Neuronal stem cell (in vitro differentiated cells): ENCODE measurements around the gene PANX1.
"Not testable (repeated sequence)": the region's sequence is repeated elsewhere in the genome, so short reads cannot be mapped to it uniquely, and the experiment has no call there.

ENCODE experiments used
- DNase-seq: peaks from one replicate; pipeline ENCODE4 v3.0.0-alpha.2; 2013; ENCODE audit warnings: low spot score
- H2AFZ ChIP-seq: one replicate; pipeline ENCODE4 v1.6.1; 2013; ENCODE audit warnings: mild to moderate bottlenecking, low read length, inconsistent platforms
- H2AK5ac ChIP-seq: 2 replicates; pipeline ENCODE4 v1.6.1; 2013; ENCODE audit warnings: low read depth, mild to moderate bottlenecking, inconsistent platforms, low read length, moderate library complexity, mixed read lengths
- H2BK120ac ChIP-seq: 2 replicates; pipeline ENCODE4 v1.6.1; 2013; ENCODE audit warnings: low read depth, mild to moderate bottlenecking, inconsistent platforms, low read length, moderate library complexity, mixed read lengths
- H2BK12ac ChIP-seq: one replicate; pipeline ENCODE4 v1.6.1; 2013; ENCODE audit warnings: low read length, inconsistent platforms
- H2BK15ac ChIP-seq: 2 replicates; pipeline ENCODE4 v1.6.1; 2013; ENCODE audit warnings: mild to moderate bottlenecking, low read length, inconsistent platforms, mixed read lengths
- H2BK5ac ChIP-seq: one replicate; pipeline ENCODE4 v1.6.1; 2013; ENCODE audit warnings: inconsistent platforms, mild to moderate bottlenecking, low read length, moderate library complexity
- H3K14ac ChIP-seq: one replicate; pipeline ENCODE4 v1.6.1; 2013; ENCODE audit warnings: low read length, inconsistent platforms
- H3K18ac ChIP-seq: 2 replicates; pipeline ENCODE4 v1.6.1; 2013; ENCODE audit warnings: low read length, inconsistent platforms
- H3K23ac ChIP-seq: 2 replicates; pipeline ENCODE4 v1.6.1; 2013; ENCODE audit warnings: low read depth, mild to moderate bottlenecking, mixed read lengths, low read length, inconsistent platforms; ENCODE audit not compliant: poor library complexity
- H3K27ac ChIP-seq: replicated peaks from 3 replicates; pipeline ENCODE4 v1.5.1; 2013; ENCODE audit warnings: low read length, inconsistent platforms
- H3K27me3 ChIP-seq, 3 experiments: 2 replicates each; pipeline ENCODE4 v1.6.1; 2013; ENCODE audit warnings: low read length in 3 of 3, mild to moderate bottlenecking in 2 of 3, inconsistent platforms in 1 of 3, low read depth in 1 of 3, mixed read lengths in 1 of 3, moderate library complexity in 1 of 3; ENCODE audit not compliant: control insufficient read depth in 3 of 3, insufficient read depth in 3 of 3
- H3K36me3 ChIP-seq, 2 donors: replicated peaks in 1 of 2; 2 replicates each; pipeline ENCODE4 v1.6.1; 2013; ENCODE audit warnings: low read length in 2 of 2; ENCODE audit not compliant: control insufficient read depth in 2 of 2, insufficient read depth in 2 of 2
- H3K4ac ChIP-seq: 2 replicates; pipeline ENCODE4 v1.6.1; 2013; ENCODE audit warnings: inconsistent platforms, mild to moderate bottlenecking, low read length, moderate library complexity
- H3K4me1 ChIP-seq, 2 donors: 1 replicate in 1 of 2; 2 replicates in 1 of 2; pipeline ENCODE4 v1.6.1; 2013; ENCODE audit warnings: low read length in 2 of 2, low read depth in 1 of 2; ENCODE audit not compliant: control insufficient read depth in 2 of 2, insufficient read depth in 1 of 2
- H3K4me2 ChIP-seq: one replicate; pipeline ENCODE4 v1.6.1; 2013; ENCODE audit warnings: mild to moderate bottlenecking, low read length, inconsistent platforms; ENCODE audit not compliant: insufficient read depth, poor library complexity, severe bottlenecking
- H3K4me3 ChIP-seq, 2 donors: 2 replicates each; pipeline ENCODE4 v1.5.1; 2013; ENCODE audit warnings: low read length in 2 of 2, mild to moderate bottlenecking in 2 of 2, inconsistent platforms in 1 of 2, moderate library complexity in 1 of 2
- H3K79me1 ChIP-seq: one replicate; pipeline ENCODE4 v1.6.1; 2013; ENCODE audit warnings: low read depth, mild to moderate bottlenecking, inconsistent platforms, low read length, moderate library complexity
- H3K9ac ChIP-seq: one replicate; pipeline ENCODE4 v1.6.1; 2013; ENCODE audit warnings: mild to moderate bottlenecking, low read depth, low read length, inconsistent platforms; ENCODE audit not compliant: poor library complexity
- H3K9me3 ChIP-seq, 2 donors: replicated peaks in 1 of 2; 2 replicates each; pipeline versions ENCODE3 to v1.6.1; 2013; ENCODE audit warnings: low read length in 2 of 2, mild to moderate bottlenecking in 2 of 2, inconsistent platforms in 1 of 2, low read depth in 1 of 2, mixed read lengths in 1 of 2, moderate library complexity in 1 of 2; ENCODE audit not compliant: control insufficient read depth in 2 of 2, insufficient read depth in 1 of 2
- H4K8ac ChIP-seq: one replicate; pipeline ENCODE4 v1.6.1; 2013; ENCODE audit warnings: low read depth, mild to moderate bottlenecking, inconsistent platforms, low read length, moderate library complexity
- H4K91ac ChIP-seq: one replicate; pipeline ENCODE4 v1.6.1; 2013; ENCODE audit warnings: low read length, low read depth, mild to moderate bottlenecking, inconsistent platforms; ENCODE audit not compliant: poor library complexity
- WGBS, 2 donors: extraction: QIAGEN DNeasy Blood & Tissue Kit; methylation state at CpG; one replicate each; pipeline ENCODE4 v1.1.7; 2013; ENCODE audit warnings: missing lambda C conversion rate in 2 of 2, mixed read lengths in 1 of 2; ENCODE audit not compliant: insufficient read length in 2 of 2, insufficient replicate concordance in 1 of 2; ENCODE audit errors: extremely low coverage in 2 of 2; 5-methylcytosine and 5-hydroxymethylcytosine counted together

Gene PANX1

GRCh38 chr11:94157339-94157738, 28.7 kb downstream of the PANX1 start:
- not testable (repeated sequence) for H3K79me1 ChIP-seq, H3K9ac ChIP-seq, DNase-seq, H3K4me1 ChIP-seq, H3K4me3 ChIP-seq, H4K91ac ChIP-seq, H2AFZ ChIP-seq, H3K27ac ChIP-seq, H3K4me2 ChIP-seq, H3K14ac ChIP-seq, H3K18ac ChIP-seq, H2AK5ac ChIP-seq, H2BK12ac ChIP-seq, H2BK120ac ChIP-seq, H4K8ac ChIP-seq, H3K23ac ChIP-seq, H2BK5ac ChIP-seq, H2BK15ac ChIP-seq, H3K4ac ChIP-seq, H3K27me3 ChIP-seq
- H3K9me3 ChIP-seq: peaks cover 0 to 13% of the 10 kb centered on the region in 2 donors
- H3K36me3 ChIP-seq: peaks cover 3 to 32% of the 10 kb centered on the region in 2 donors
- no CpG with 5 or more reads among the region's 3 CpGs for WGBS, 2 donors

- Histone ChIP-seq H3K9ac (no peak overlapping the region), H3K4ac (no peak overlapping the region), H3K79me1 (peaks cover 4% of the 10 kb centered on the region), H3K27me3 (no peaks in the 10 kb centered on the region), H3K9me3 (peaks cover 0 to 22% of the 10 kb centered on the region in 2 donors), H4K8ac (no peak overlapping the region), H3K4me3 (no peak overlapping the region), H3K4me2 (no peak overlapping the region), H3K14ac (no peak overlapping the region), H3K23ac (no peak overlapping the region), H4K91ac (no peak overlapping the region), H2AFZ (no peak overlapping the region), H3K36me3 (peaks cover 2 to 40% of the 10 kb centered on the region in 2 donors), H2AK5ac (no peak overlapping the region), H2BK5ac (no peak overlapping the region), H2BK15ac (no peak overlapping the region), H2BK12ac (no peak overlapping the region), H3K27ac (no peak overlapping the region), H2BK120ac (no peak overlapping the region), H3K18ac (no peak overlapping the region), H3K4me1 (peaks cover 0 to 2% of the 10 kb centered on the region in 2 donors)
- WGBS, 2 donors: no CpG with 5 or more reads among the region's 1 CpG
- DNase-seq: no peak
Observed at GRCh38 chr11:94168882-94169281, 40.2 kb downstream of the PANX1 start.

GRCh38 chr11:94169516-94169915, 40.9 kb downstream of the PANX1 start:
- Histone ChIP-seq H3K9ac (no peak overlapping the region), H2BK15ac (no peak overlapping the region), H3K4me1 (peaks cover 0 to 2% of the 10 kb centered on the region in 2 donors), H3K27me3 (no peaks in the 10 kb centered on the region), H3K79me1 (peaks cover 4% of the 10 kb centered on the region), H3K27ac (no peak overlapping the region), H2BK5ac (no peak overlapping the region), H2BK120ac (no peak overlapping the region), H3K4me2 (no peak overlapping the region), H3K9me3 (peaks cover 0 to 18% of the 10 kb centered on the region in 2 donors), H3K4me3 (no peak overlapping the region), H4K91ac (no peak overlapping the region), H2BK12ac (no peak overlapping the region), H2AK5ac (no peak overlapping the region), H3K36me3 (peaks cover 2 to 47% of the 10 kb centered on the region in 2 donors), H3K23ac (no peak overlapping the region), H3K18ac (no peak overlapping the region), H2AFZ (no peak overlapping the region), H4K8ac (no peak overlapping the region), H3K14ac (no peak overlapping the region), H3K4ac (no peak overlapping the region)
- DNase-seq: no peak
- no CpG with 5 or more reads among the region's 4 CpGs for WGBS, 2 donors

GRCh38 chr11:94169930-94170545, 41.4 kb downstream of the PANX1 start:
- Histone ChIP-seq H2BK12ac (no peak overlapping the region), H3K18ac (no peak overlapping the region), H3K4ac (no peak overlapping the region), H2BK5ac (no peak overlapping the region), H3K9me3 (peaks cover 0 to 13% of the 10 kb centered on the region in 2 donors), H3K27ac (no peak overlapping the region), H3K4me3 (no peak overlapping the region), H3K4me1 (peaks cover 0 to 2% of the 10 kb centered on the region in 2 donors), H2BK15ac (no peak overlapping the region), H4K91ac (no peak overlapping the region), H4K8ac (no peak overlapping the region), H3K9ac (no peak overlapping the region), H3K23ac (no peak overlapping the region), H3K79me1 (peaks cover 4% of the 10 kb centered on the region), H3K27me3 (no peaks in the 10 kb centered on the region), H2BK120ac (no peak overlapping the region), H3K36me3 (peaks cover 2 to 50% of the 10 kb centered on the region in 2 donors), H3K4me2 (no peak overlapping the region), H2AK5ac (no peak overlapping the region), H3K14ac (no peak overlapping the region), H2AFZ (no peak overlapping the region)
- no CpG with 5 or more reads among the region's 8 CpGs for WGBS, 2 donors
- DNase-seq: no peak
